HepG2 (cell line): Measurements from ENCODE around the gene BARX1. TPM values are rescaled to one million over a fixed set of nuclear protein-coding genes. Genes with fewer than 3 reads are reported as not detected.

Source experiments
- ATAC-seq: fragments of 200-7000 bp; cut with Tn5 transposase; 3 replicates; pipeline ENCODE4 v1.9.1; 2020; ENCODE audit warnings: mild to moderate bottlenecking, moderate library complexity
- BruUV-seq: library from RNA; stranded (reverse); fragments of 400-500 nt; replicated peaks from 2 replicates; lab custom pipeline; 2021; lab: Mats Ljungman, UMichigan
- CTCF ChIA-PET: fragments of 300-600 bp; formaldehyde crosslinking; extraction: SDS; loops from one replicate; lab custom pipeline; 2021; ENCODE audit warnings: low total read pairs, inconsistent platforms, low intra/inter-chr PET ratio; lab: Yijun Ruan, JAX
- POLR2A ChIA-PET: fragments of 350-600 bp; sonication (Branson Sonifier 250); formaldehyde crosslinking; loops from one replicate; lab custom pipeline; 2020; ENCODE audit warnings: antibody characterized with exemption, inconsistent platforms; lab: Yijun Ruan, JAX
- DNase-seq: peaks from one replicate; pipeline ENCODE4 v3.0.0-alpha.2; 2015; ENCODE audit warnings: low spot score
- FAIRE-seq: peaks from 3 replicates; lab custom pipeline; 2011; peaks lifted over from hg19 to GRCh38; lab: Jason Lieb, UNC
- H2AFZ ChIP-seq: one replicate; pipeline ENCODE4 v1.6.1; 2011; ENCODE audit warnings: low read length, inconsistent platforms
- H3K27ac ChIP-seq: fragments of 300-600 bp; 3 replicates; pipeline ENCODE4 v1.8.0; 2011; ENCODE audit warnings: mixed run types, mild to moderate bottlenecking, mixed read lengths, low read length, inconsistent platforms; ENCODE audit not compliant: insufficient read depth; ENCODE audit errors: extremely low read length
- H3K27me3 ChIP-seq, 2 experiments: fragments of 200-600 bp in 1 of 2; 2 replicates in 1 of 2; 3 replicates in 1 of 2; pipeline versions ENCODE4 v1.6.0 to v1.8.0; 2011; ENCODE audit warnings: low read length in 2 of 2, mild to moderate bottlenecking in 2 of 2, moderate library complexity in 2 of 2, inconsistent platforms in 1 of 2; ENCODE audit not compliant: insufficient read depth in 2 of 2, control insufficient read depth in 1 of 2
- H3K36me3 ChIP-seq, 2 experiments: fragments of 200-600 bp in 1 of 2; replicated peaks in 1 of 2; 2 replicates in 1 of 2; 3 replicates in 1 of 2; pipeline versions ENCODE4 v1.5.1 to v1.8.0; 2011; ENCODE audit warnings: low read length in 2 of 2, inconsistent platforms in 1 of 2; ENCODE audit not compliant: insufficient read depth in 2 of 2, control insufficient read depth in 1 of 2
- H3K4me1 ChIP-seq: 2 replicates; pipeline ENCODE4 v1.5.1; 2012; ENCODE audit warnings: low read length, inconsistent platforms; ENCODE audit not compliant: insufficient read depth
- H3K4me2 ChIP-seq: 2 replicates; pipeline ENCODE4 v1.6.0; 2011; ENCODE audit warnings: low read depth, low read length, inconsistent platforms
- H3K4me3 ChIP-seq, 3 experiments: fragments of 200-600 bp in 1 of 3; sonication (generic), shearing (Covaris generic) in 1 of 3; replicated peaks in 1 of 3; 2 replicates each; pipeline ENCODE4 v1.5.1; 2011 to 2016; ENCODE audit warnings: low read length in 3 of 3, inconsistent platforms in 2 of 3, low read depth in 2 of 3, mild to moderate bottlenecking in 2 of 3, control low read depth in 1 of 3, mixed read lengths in 1 of 3; ENCODE audit not compliant: insufficient read depth in 1 of 3
- H3K79me2 ChIP-seq: one replicate; pipeline ENCODE4 v1.6.1; 2011; ENCODE audit warnings: low read length, inconsistent platforms; ENCODE audit not compliant: insufficient read depth
- H3K9ac ChIP-seq: 2 replicates; pipeline ENCODE4 v1.6.0; 2011; ENCODE audit warnings: mild to moderate bottlenecking, low read depth, low read length, inconsistent platforms; ENCODE audit not compliant: insufficient read depth
- H3K9me3 ChIP-seq: 2 replicates; pipeline ENCODE4 v1.5.1; 2012; ENCODE audit warnings: mild to moderate bottlenecking, low read length
- H4K20me1 ChIP-seq: 2 replicates; pipeline ENCODE4 v1.6.0; 2011; ENCODE audit warnings: inconsistent platforms, mild to moderate bottlenecking, low read length, moderate library complexity; ENCODE audit not compliant: insufficient read depth
- ATF1 ChIP-seq: IDR thresholded peaks from 2 replicates; pipeline ENCODE4 v1.6.1; 2016; ENCODE audit warnings: mild to moderate bottlenecking, control low read depth
- FOSL1 ChIP-seq: sonication (generic); formaldehyde crosslinking; IDR thresholded peaks from 2 replicates; pipeline ENCODE4 v1.9.0; 2021; ENCODE audit warnings: missing genetic modification reagents, borderline replicate concordance
- HMGA1 ChIP-seq: sonication (generic); formaldehyde crosslinking; conservative IDR thresholded peaks from 2 replicates; pipeline ENCODE4 v1.4.0; 2020; ENCODE audit warnings: missing genetic modification reagents
- JUND ChIP-seq: sonication (generic); formaldehyde crosslinking; IDR thresholded peaks from 2 replicates; pipeline ENCODE4 v1.8.0; 2022; ENCODE audit warnings: mild to moderate bottlenecking, missing genetic modification reagents
- MIER2 ChIP-seq: IDR thresholded peaks from 2 replicates; pipeline ENCODE4 v1.6.1; 2016; ENCODE audit warnings: missing biosample characterization, missing genetic modification reagents
- SMARCC2 ChIP-seq: fragments of 450-650 bp; IDR thresholded peaks from 2 replicates; pipeline ENCODE4 v1.6.1; 2017; ENCODE audit warnings: antibody characterized with exemption, mild to moderate bottlenecking
- ZNF354B ChIP-seq: sonication (generic); formaldehyde crosslinking; IDR thresholded peaks from 2 replicates; pipeline ENCODE4 v1.8.0; 2022; ENCODE audit warnings: mild to moderate bottlenecking, missing genetic modification reagents
- ZNF670 ChIP-seq: sonication (generic); formaldehyde crosslinking; IDR thresholded peaks from 2 replicates; pipeline ENCODE4 v1.8.0; 2022; ENCODE audit warnings: mild to moderate bottlenecking, missing genetic modification reagents, borderline replicate concordance
- WGBS: methylation state at CpG from one replicate; pipeline ENCODE4 v1.1.6; 2017; ENCODE audit warnings: low lambda C conversion rate; 5-methylcytosine and 5-hydroxymethylcytosine counted together
- in situ Hi-C: cut with HindIII; loops from 2 replicates; pipeline ENCODE4 v1.10.0; 2017; ENCODE audit warnings: low pct_unique_long_range_greater_than_20kb; ENCODE audit not compliant: extremely low pct_ligation_motif_present
- intact Hi-C: fragments of 100-400 bp; cut with micrococcal nuclease; formaldehyde crosslinking; loops from one replicate; pipeline ENCODE4 v1.10.0; 2022; ENCODE audit not compliant: unreplicated experiment
- polyA plus RNA-seq, 8 experiments: library from polyadenylated mRNA; depleted of rRNA in 3 of 8; stranded (reverse) in 7 of 8; unstranded in 1 of 8; fragments of >200 nt; fragmentation: Illumina TruSeq in 4 of 8; extraction: Trizol in 4 of 8; gene quantifications; 2 replicates each; pipeline versions ENCODE4 v1.2.1 to v1.2.3, GENCODE V29; 2011 to 2016; ENCODE audit warnings: low read depth in 4 of 8, missing spikeins in 1 of 8, mixed read lengths in 1 of 8; ENCODE audit not compliant: insufficient read depth in 1 of 8
- total RNA-seq, 5 experiments: library from RNA; depleted of rRNA; stranded (reverse); fragments of >200 nt; fragmentation: Illumina TruSeq; extraction: Trizol; gene quantifications; 2 replicates each; pipeline ENCODE4 v1.2.3, GENCODE V29; 2016; ENCODE audit warnings: low read depth in 1 of 5
- TF ChIP-seq, protein P1 (sequence below): sonication (generic); formaldehyde crosslinking; IDR thresholded peaks from 2 replicates; pipeline ENCODE4 v1.4.0; 2020; ENCODE audit warnings: missing genetic modification reagents
- TF ChIP-seq, protein P2 (sequence below): IDR thresholded peaks from 2 replicates; pipeline ENCODE4 v1.6.1; 2016

BARX1 gene
- total and polyA plus RNA-seq, 2 of the 13 experiments (the other 11 are each of a cell fraction or from before 2014, with no cell fraction given), result not detected

DNA sequence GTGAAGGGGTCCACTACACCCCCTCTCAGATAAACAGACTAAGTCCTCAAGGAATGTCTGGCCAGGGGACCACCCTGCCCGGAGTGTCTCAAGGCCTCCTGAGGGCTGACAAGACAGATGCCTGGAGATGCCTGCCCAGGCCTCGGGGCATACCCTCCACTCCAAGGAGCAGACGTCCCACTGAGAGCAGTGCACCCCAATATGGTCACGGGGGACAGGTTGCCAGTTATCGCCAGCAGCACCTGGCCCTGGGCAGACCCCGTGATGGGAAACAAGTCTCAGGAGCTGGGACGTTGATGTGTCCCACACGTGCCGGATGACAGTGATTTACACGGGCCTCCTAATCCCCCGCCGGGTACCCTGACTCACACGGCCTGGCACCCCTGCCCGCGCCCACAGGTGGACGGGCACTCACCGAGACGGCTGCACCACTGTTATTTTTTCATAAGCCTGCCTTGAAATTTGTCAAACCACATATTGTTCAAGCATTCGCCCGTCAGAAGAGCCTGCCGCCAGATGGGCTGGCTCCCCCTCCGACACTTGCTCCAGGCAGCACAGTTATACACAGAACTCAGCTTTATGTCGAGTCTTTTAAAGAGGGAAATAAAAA, 43.9 kb downstream of the BARX1 start:
- in situ Hi-C loops, result no loop called here
- intact Hi-C loops, result no loop called here
- no peak for ATAC-seq
- no peak overlapping the region for H3K4me2 ChIP-seq
- 55% methylated on average over 14 of the region's 23 CpGs for WGBS
- peaks cover 6 to 18% of the 10 kb centered on the region in 2 experiments; a peak in 3 of 5 replicates for H3K27me3 ChIP-seq
- no peak overlapping the region for H3K27ac ChIP-seq
- DNase-seq, result no peak
- H3K79me2 ChIP-seq, result no peaks in the 10 kb centered on the region
- POLR2A ChIA-PET, result no interaction called here
- H3K36me3 ChIP-seq, result no peaks in the 10 kb centered on the region
- H3K9ac ChIP-seq, result no peak overlapping the region
- FAIRE-seq, result no peak
- no peaks in the 10 kb centered on the region for H3K9me3 ChIP-seq
- BruUV-seq, result no TSS peak
- no peaks in the 10 kb centered on the region for H3K4me1 ChIP-seq
- no peak overlapping the region for H2AFZ ChIP-seq
- CTCF ChIA-PET, result no interaction called here
- H4K20me1 ChIP-seq, result no peaks in the 10 kb centered on the region
- no peak for TF ChIP-seq HMGA1 (CRISPR knock-in tag)
- TF ChIP-seq FOSL1 (CRISPR knock-in tag), result no peak
- TF ChIP-seq ATF1, result no peak
- TF ChIP-seq, protein P1, sequence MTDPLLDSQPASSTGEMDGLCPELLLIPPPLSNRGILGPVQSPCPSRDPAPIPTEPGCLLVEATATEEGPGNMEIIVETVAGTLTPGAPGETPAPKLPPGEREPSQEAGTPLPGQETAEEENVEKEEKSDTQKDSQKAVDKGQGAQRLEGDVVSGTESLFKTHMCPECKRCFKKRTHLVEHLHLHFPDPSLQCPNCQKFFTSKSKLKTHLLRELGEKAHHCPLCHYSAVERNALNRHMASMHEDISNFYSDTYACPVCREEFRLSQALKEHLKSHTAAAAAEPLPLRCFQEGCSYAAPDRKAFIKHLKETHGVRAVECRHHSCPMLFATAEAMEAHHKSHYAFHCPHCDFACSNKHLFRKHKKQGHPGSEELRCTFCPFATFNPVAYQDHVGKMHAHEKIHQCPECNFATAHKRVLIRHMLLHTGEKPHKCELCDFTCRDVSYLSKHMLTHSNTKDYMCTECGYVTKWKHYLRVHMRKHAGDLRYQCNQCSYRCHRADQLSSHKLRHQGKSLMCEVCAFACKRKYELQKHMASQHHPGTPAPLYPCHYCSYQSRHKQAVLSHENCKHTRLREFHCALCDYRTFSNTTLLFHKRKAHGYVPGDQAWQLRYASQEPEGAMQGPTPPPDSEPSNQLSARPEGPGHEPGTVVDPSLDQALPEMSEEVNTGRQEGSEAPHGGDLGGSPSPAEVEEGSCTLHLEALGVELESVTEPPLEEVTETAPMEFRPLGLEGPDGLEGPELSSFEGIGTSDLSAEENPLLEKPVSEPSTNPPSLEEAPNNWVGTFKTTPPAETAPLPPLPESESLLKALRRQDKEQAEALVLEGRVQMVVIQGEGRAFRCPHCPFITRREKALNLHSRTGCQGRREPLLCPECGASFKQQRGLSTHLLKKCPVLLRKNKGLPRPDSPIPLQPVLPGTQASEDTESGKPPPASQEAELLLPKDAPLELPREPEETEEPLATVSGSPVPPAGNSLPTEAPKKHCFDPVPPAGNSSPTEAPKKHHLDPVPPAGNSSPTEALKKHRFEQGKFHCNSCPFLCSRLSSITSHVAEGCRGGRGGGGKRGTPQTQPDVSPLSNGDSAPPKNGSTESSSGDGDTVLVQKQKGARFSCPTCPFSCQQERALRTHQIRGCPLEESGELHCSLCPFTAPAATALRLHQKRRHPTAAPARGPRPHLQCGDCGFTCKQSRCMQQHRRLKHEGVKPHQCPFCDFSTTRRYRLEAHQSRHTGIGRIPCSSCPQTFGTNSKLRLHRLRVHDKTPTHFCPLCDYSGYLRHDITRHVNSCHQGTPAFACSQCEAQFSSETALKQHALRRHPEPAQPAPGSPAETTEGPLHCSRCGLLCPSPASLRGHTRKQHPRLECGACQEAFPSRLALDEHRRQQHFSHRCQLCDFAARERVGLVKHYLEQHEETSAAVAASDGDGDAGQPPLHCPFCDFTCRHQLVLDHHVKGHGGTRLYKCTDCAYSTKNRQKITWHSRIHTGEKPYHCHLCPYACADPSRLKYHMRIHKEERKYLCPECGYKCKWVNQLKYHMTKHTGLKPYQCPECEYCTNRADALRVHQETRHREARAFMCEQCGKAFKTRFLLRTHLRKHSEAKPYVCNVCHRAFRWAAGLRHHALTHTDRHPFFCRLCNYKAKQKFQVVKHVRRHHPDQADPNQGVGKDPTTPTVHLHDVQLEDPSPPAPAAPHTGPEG (CRISPR knock-in tag), result no peak
- TF ChIP-seq MIER2 (CRISPR knock-in tag), result no peak
- TF ChIP-seq, protein P2, sequence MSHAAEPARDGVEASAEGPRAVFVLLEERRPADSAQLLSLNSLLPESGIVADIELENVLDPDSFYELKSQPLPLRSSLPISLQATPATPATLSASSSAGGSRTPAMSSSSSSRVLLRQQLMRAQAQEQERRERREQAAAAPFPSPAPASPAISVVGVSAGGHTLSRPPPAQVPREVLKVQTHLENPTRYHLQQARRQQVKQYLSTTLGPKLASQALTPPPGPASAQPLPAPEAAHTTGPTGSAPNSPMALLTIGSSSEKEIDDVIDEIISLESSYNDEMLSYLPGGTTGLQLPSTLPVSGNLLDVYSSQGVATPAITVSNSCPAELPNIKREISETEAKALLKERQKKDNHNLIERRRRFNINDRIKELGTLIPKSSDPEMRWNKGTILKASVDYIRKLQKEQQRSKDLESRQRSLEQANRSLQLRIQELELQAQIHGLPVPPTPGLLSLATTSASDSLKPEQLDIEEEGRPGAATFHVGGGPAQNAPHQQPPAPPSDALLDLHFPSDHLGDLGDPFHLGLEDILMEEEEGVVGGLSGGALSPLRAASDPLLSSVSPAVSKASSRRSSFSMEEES, result no peak
- no peak for TF ChIP-seq ZNF670 (CRISPR knock-in tag)
- TF ChIP-seq SMARCC2, result no peak
- no peak for TF ChIP-seq ZNF354B (CRISPR knock-in tag)
- no peak for TF ChIP-seq JUND (CRISPR knock-in tag)
- H3K4me3 ChIP-seq, result no peak overlapping the region
